KOPT-K1 (cell line): ENCODE data around the gene NPAS4.

Source experiments
- H3K27ac ChIP-seq: fragments of 200-600 bp; sonication (generic); 2 replicates; pipeline ENCODE4 v1.5.1; 2016; ENCODE audit warnings: antibody characterized with exemption, mild to moderate bottlenecking, low read depth, low read length; ENCODE audit not compliant: poor library complexity, severe bottlenecking
- H3K36me3 ChIP-seq: fragments of 200-600 bp; sonication (generic); 2 replicates; pipeline ENCODE4 v1.5.1; 2017; ENCODE audit warnings: antibody characterized with exemption, mild to moderate bottlenecking, low read length, moderate library complexity; ENCODE audit not compliant: insufficient read depth
- H3K9me3 ChIP-seq: fragments of 200-600 bp; sonication (generic); 2 replicates; pipeline ENCODE4 v1.5.1; 2017; ENCODE audit warnings: antibody characterized with exemption, low read length, mild to moderate bottlenecking; ENCODE audit not compliant: insufficient read depth, poor library complexity, severe bottlenecking

Gene NPAS4

DNA sequence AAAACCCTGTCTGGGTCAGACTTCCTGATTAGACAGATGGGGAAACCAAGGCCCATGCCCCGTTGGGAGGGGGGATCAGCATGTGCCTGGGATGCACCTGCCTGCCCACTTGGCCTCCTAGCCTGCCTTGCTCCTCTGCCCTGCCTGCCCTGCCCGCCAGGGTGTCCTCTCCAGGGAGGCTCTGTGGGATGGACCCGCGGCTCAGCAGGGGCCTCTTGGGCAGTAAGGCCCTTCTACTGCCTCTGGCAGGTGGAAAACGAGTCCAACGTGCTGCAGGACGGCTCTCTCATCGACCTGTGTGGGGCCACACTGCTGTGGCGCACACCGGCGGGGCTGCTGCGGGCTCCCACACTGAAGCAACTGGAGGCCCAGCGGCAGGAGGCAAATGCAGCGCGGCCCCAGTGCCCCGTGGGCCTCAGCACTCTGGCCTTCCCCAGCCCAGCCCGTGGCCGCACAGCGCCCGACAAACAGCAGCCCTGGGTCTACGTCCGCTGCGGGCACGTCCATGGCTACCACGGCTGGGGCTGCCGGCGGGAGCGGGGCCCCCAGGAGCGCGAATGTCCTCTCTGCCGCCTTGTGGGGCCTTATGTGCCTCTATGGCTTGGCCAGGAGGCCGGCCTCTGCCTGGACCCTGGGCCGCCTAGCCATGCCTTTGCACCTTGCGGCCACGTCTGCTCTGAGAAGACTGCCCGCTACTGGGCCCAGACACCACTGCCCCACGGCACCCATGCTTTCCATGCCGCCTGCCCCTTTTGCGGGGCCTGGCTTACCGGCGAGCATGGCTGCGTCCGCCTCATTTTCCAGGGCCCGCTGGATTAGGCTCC, 54.7 kb downstream of the NPAS4 start:
- Histone ChIP-seq H3K36me3 (no peaks in the 10 kb centered on the region), H3K27ac (no peak overlapping the region)

More for the DNA sequence above, 54.7 kb downstream of the NPAS4 start:
- no peaks in the 10 kb centered on the region for H3K9me3 ChIP-seq
